PC-9 (cell line): Measurements from ENCODE around the gene CCDC124.

Experiments used
- CTCF ChIP-seq: fragments of 200-600 bp; sonication (generic); conservative IDR thresholded peaks from 2 replicates; pipeline ENCODE4 v1.6.1; 2017; ENCODE audit warnings: mixed run types, antibody characterized with exemption, mild to moderate bottlenecking, moderate library complexity
- EZH2 ChIP-seq: fragments of 200-600 bp; sonication (generic); IDR thresholded peaks from 2 replicates; pipeline ENCODE4 v1.8.0; 2017; ENCODE audit warnings: antibody characterized with exemption, low read depth

GRCh38 chr19:17909003-17909732 is 23.6 kb upstream of the CCDC124 start:
- TF ChIP-seq CTCF, result no peak
- TF ChIP-seq EZH2, result no peak
